OCI-M2 (cell line): ENCODE measurements around the gene OR2T10.
"Not testable (repeated sequence)": the region's sequence is repeated elsewhere in the genome, so short reads cannot be mapped to it uniquely, and the experiment has no call there.

ENCODE experiments used
- DNase-seq: peaks from one replicate; lab custom pipeline; 2025; ENCODE audit not compliant: unreplicated experiment; lab: John Stamatoyannopoulos, UW

Gene OR2T10

GRCh38 chr1:248597589-248597988 lies at the start of gene OR2T10:
TSS of gene OR2T10 (minus strand) at chr1:248597700. CDS start at chr1:248593768, 3,932 bp downstream.
- no peak for DNase-seq

GRCh38 chr1:248645178-248645577 lies 47.7 kb upstream of the OR2T10 start, which contains the start of gene OR2T35:
TSS of gene OR2T35 (minus strand) at chr1:248645278. CDS start at chr1:248639258, 6,020 bp downstream.
- DNase-seq = not testable (repeated sequence)

- not testable (repeated sequence) for DNase-seq
These were observed 45.6 kb upstream of the OR2T10 start for GRCh38 chr1:248642971-248643651.

GRCh38 chr1:248641583-248641982 lies 44.1 kb upstream of the OR2T10 start:
- not testable (repeated sequence) for DNase-seq

- not testable (repeated sequence) for DNase-seq
These were observed 43.4 kb upstream of the OR2T10 start for GRCh38 chr1:248640906-248641305.

GRCh38 chr1:248639652-248640051 lies 42.2 kb upstream of the OR2T10 start:
- DNase-seq = not testable (repeated sequence)

GRCh38 chr1:248636612-248637011 lies 39.1 kb upstream of the OR2T10 start:
- not testable (repeated sequence) for DNase-seq

GRCh38 chr1:248634991-248635390 lies 37.5 kb upstream of the OR2T10 start, which contains the start of gene OR2T11:
TSS of gene OR2T11 (minus strand) at chr1:248635091. CDS start at chr1:248627128, 7,963 bp downstream.
- DNase-seq = not testable (repeated sequence)

- DNase-seq = no peak
These were observed 34.0 kb upstream of the OR2T10 start for GRCh38 chr1:248631354-248632008.

GRCh38 chr1:248630551-248630950 lies 33.1 kb upstream of the OR2T10 start:
- no peak for DNase-seq

- DNase-seq = no peak
These were observed 30.7 kb upstream of the OR2T10 start for GRCh38 chr1:248627971-248628844.

- DNase-seq = no peak
These were observed 28.5 kb upstream of the OR2T10 start for GRCh38 chr1:248625971-248626370.

GRCh38 chr1:248625166-248625565 lies 27.7 kb upstream of the OR2T10 start:
- no peak for DNase-seq

GRCh38 chr1:248622570-248623001 lies 25.1 kb upstream of the OR2T10 start:
- DNase-seq = no peak

GRCh38 chr1:248621770-248622169 lies 24.3 kb upstream of the OR2T10 start:
- DNase-seq = no peak

- DNase-seq = no peak
These were observed 21.4 kb upstream of the OR2T10 start for GRCh38 chr1:248618878-248619277.

- DNase-seq = no peak
These were observed 20.6 kb upstream of the OR2T10 start for GRCh38 chr1:248618119-248618518.

- no peak for DNase-seq
These were observed 16.2 kb upstream of the OR2T10 start for GRCh38 chr1:248613742-248614141.

- no peak for DNase-seq
These were observed 14.4 kb upstream of the OR2T10 start for GRCh38 chr1:248611883-248612414.

- no peak for DNase-seq
These were observed 12.8 kb upstream of the OR2T10 start for GRCh38 chr1:248610301-248610700.

- DNase-seq = no peak
These were observed 1.9 kb upstream of the OR2T10 start for GRCh38 chr1:248599396-248599795.
